Measurements from ENCODE around the gene PDPR. TPM values are rescaled to one million over a fixed set of nuclear protein-coding genes. Genes with fewer than 3 reads are reported as not detected.
"Not testable (repeated sequence)": the region's sequence is repeated elsewhere in the genome, so short reads cannot be mapped to it uniquely, and the experiment has no call there.

The PDPR gene
- total RNA-seq, 6 experiments from 2014 or later: 17.6 to 21.4 (median 19.5) TPM

GRCh38 chr16:70163596-70163995 lies 49.5 kb downstream of the PDPR start:
- peaks cover 3% of the 10 kb centered on the region for H3K27me3 Mint-ChIP-seq (ENCODE audit: insufficient read depth)
- no peaks in the 10 kb centered on the region for H3K9me3 Mint-ChIP-seq
- H3K4me1 Mint-ChIP-seq (ENCODE audit: low read depth): peaks cover 14% of the 10 kb centered on the region
- no peaks in the 10 kb centered on the region for H3K36me3 Mint-ChIP-seq (ENCODE audit: low read depth)
- H3K27ac Mint-ChIP-seq: peak overlapping the region; percentile 14; the same call in 1 of the 2 replicates
- DNase-seq: no peak
- H3K4me3 Mint-ChIP-seq: no peak overlapping the region
- no peak for TF ChIP-seq CTCF (IDR thresholded peaks at IDR 0.05)

GRCh38 chr16:70166688-70167087 lies 52.6 kb downstream of the PDPR start:
- not testable (repeated sequence) for DNase-seq; H3K9me3 Mint-ChIP-seq; H3K27ac Mint-ChIP-seq; H3K27me3 Mint-ChIP-seq (ENCODE audit: insufficient read depth); H3K4me3 Mint-ChIP-seq; H3K36me3 Mint-ChIP-seq (ENCODE audit: low read depth)
- peaks cover 11% of the 10 kb centered on the region for H3K4me1 Mint-ChIP-seq (ENCODE audit: low read depth)

GRCh38 chr16:70173212-70173837 lies 59.2 kb downstream of the PDPR start, which contains the start of gene CLEC18C:
Gene CLEC18C (plus strand): TSS chr16:70173787. CDS start chr16:70174279, 492 bp downstream.
- not testable (repeated sequence) for H3K9me3 Mint-ChIP-seq, H3K27ac Mint-ChIP-seq

GRCh38 chr16:70173916-70174315 lies 59.8 kb downstream of the PDPR start:
- not testable (repeated sequence) for DNase-seq; H3K27me3 Mint-ChIP-seq (ENCODE audit: insufficient read depth); H3K36me3 Mint-ChIP-seq (ENCODE audit: low read depth); H3K4me1 Mint-ChIP-seq (ENCODE audit: low read depth); H3K27ac Mint-ChIP-seq; H3K4me3 Mint-ChIP-seq; H3K9me3 Mint-ChIP-seq

More at GRCh38 chr16:70173212-70173837, 59.2 kb downstream of the PDPR start, which contains the start of gene CLEC18C:
- H3K36me3 Mint-ChIP-seq (ENCODE audit: low read depth); DNase-seq; H3K4me3 Mint-ChIP-seq; H3K27me3 Mint-ChIP-seq (ENCODE audit: insufficient read depth); H3K4me1 Mint-ChIP-seq (ENCODE audit: low read depth): not testable (repeated sequence)

GRCh38 chr16:70174387-70174932 lies 60.3 kb downstream of the PDPR start:
- H3K9me3 Mint-ChIP-seq; H3K4me1 Mint-ChIP-seq (ENCODE audit: low read depth); H3K27ac Mint-ChIP-seq; H3K36me3 Mint-ChIP-seq (ENCODE audit: low read depth); DNase-seq; H3K4me3 Mint-ChIP-seq; H3K27me3 Mint-ChIP-seq (ENCODE audit: insufficient read depth): not testable (repeated sequence)

- not testable (repeated sequence) for H3K27me3 Mint-ChIP-seq (ENCODE audit: insufficient read depth); DNase-seq; H3K4me3 Mint-ChIP-seq; H3K36me3 Mint-ChIP-seq (ENCODE audit: low read depth); H3K4me1 Mint-ChIP-seq (ENCODE audit: low read depth); H3K9me3 Mint-ChIP-seq; H3K27ac Mint-ChIP-seq
These were observed 73.9 kb downstream of the PDPR start for GRCh38 chr16:70187858-70188607.

GRCh38 chr16:70188608-70188915 lies 74.4 kb downstream of the PDPR start:
- not testable (repeated sequence) for H3K4me3 Mint-ChIP-seq; H3K27me3 Mint-ChIP-seq (ENCODE audit: insufficient read depth); H3K36me3 Mint-ChIP-seq (ENCODE audit: low read depth); DNase-seq; H3K4me1 Mint-ChIP-seq (ENCODE audit: low read depth); H3K27ac Mint-ChIP-seq; H3K9me3 Mint-ChIP-seq

GRCh38 chr16:70190574-70190973 lies 76.4 kb downstream of the PDPR start:
- DNase-seq; H3K4me3 Mint-ChIP-seq; H3K27ac Mint-ChIP-seq; H3K36me3 Mint-ChIP-seq (ENCODE audit: low read depth); H3K9me3 Mint-ChIP-seq; H3K27me3 Mint-ChIP-seq (ENCODE audit: insufficient read depth); H3K4me1 Mint-ChIP-seq (ENCODE audit: low read depth): not testable (repeated sequence)

- H3K9me3 Mint-ChIP-seq; H3K4me1 Mint-ChIP-seq (ENCODE audit: low read depth); DNase-seq; H3K27me3 Mint-ChIP-seq (ENCODE audit: insufficient read depth); H3K27ac Mint-ChIP-seq; H3K4me3 Mint-ChIP-seq; H3K36me3 Mint-ChIP-seq (ENCODE audit: low read depth): not testable (repeated sequence)
These were observed 82.7 kb downstream of the PDPR start for GRCh38 chr16:70196683-70197300.

- not testable (repeated sequence) for H3K27ac Mint-ChIP-seq; H3K4me1 Mint-ChIP-seq (ENCODE audit: low read depth); DNase-seq; H3K9me3 Mint-ChIP-seq; H3K27me3 Mint-ChIP-seq (ENCODE audit: insufficient read depth); H3K4me3 Mint-ChIP-seq; H3K36me3 Mint-ChIP-seq (ENCODE audit: low read depth)
These were observed 83.5 kb downstream of the PDPR start for GRCh38 chr16:70197611-70198010.

GRCh38 chr16:70198230-70198629 lies 84.1 kb downstream of the PDPR start:
- not testable (repeated sequence) for H3K4me1 Mint-ChIP-seq (ENCODE audit: low read depth); H3K9me3 Mint-ChIP-seq; H3K27ac Mint-ChIP-seq; DNase-seq; H3K27me3 Mint-ChIP-seq (ENCODE audit: insufficient read depth); H3K36me3 Mint-ChIP-seq (ENCODE audit: low read depth); H3K4me3 Mint-ChIP-seq

- H3K4me3 Mint-ChIP-seq; DNase-seq; H3K27me3 Mint-ChIP-seq (ENCODE audit: insufficient read depth); H3K4me1 Mint-ChIP-seq (ENCODE audit: low read depth); H3K27ac Mint-ChIP-seq; H3K36me3 Mint-ChIP-seq (ENCODE audit: low read depth); H3K9me3 Mint-ChIP-seq: not testable (repeated sequence)
These were observed 84.5 kb downstream of the PDPR start for GRCh38 chr16:70198666-70199065.

GRCh38 chr16:70199170-70199569 lies 85.0 kb downstream of the PDPR start:
- not testable (repeated sequence) for H3K9me3 Mint-ChIP-seq; H3K4me3 Mint-ChIP-seq; DNase-seq; H3K4me1 Mint-ChIP-seq (ENCODE audit: low read depth); H3K36me3 Mint-ChIP-seq (ENCODE audit: low read depth); H3K27me3 Mint-ChIP-seq (ENCODE audit: insufficient read depth); H3K27ac Mint-ChIP-seq

Measured in HFFc6 (cell line).